NCI-H2227 treated with DMSO at 0.1 percent for 48 hours (cell line): ENCODE results near the gene CAMK2B.

Source experiments
- DNase-seq: peaks from one replicate; lab custom pipeline; 2025; lab: John Stamatoyannopoulos, UW

The CAMK2B gene

GRCh38 chr7:44274623-44274975 lies 50.8 kb downstream of the CAMK2B start:
- DNase-seq: no peak

GRCh38 chr7:44273681-44274622 lies 51.4 kb downstream of the CAMK2B start:
- DNase-seq: no peak

GRCh38 chr7:44272981-44273380 lies 52.4 kb downstream of the CAMK2B start:
- no peak for DNase-seq

GRCh38 chr7:44272456-44272855 lies 52.9 kb downstream of the CAMK2B start:
- DNase-seq: no peak

- no peak for DNase-seq
Observed at GRCh38 chr7:44269943-44270493, 55.4 kb downstream of the CAMK2B start.

GRCh38 chr7:44269417-44269816 lies 56.0 kb downstream of the CAMK2B start:
- DNase-seq: no peak

- DNase-seq: no peak
Observed at GRCh38 chr7:44268671-44269070, 56.7 kb downstream of the CAMK2B start.

GRCh38 chr7:44267719-44268421 lies 57.5 kb downstream of the CAMK2B start:
- peak; percentile 33 for DNase-seq

- no peak for DNase-seq
Observed at GRCh38 chr7:44267178-44267577, 58.2 kb downstream of the CAMK2B start.

GRCh38 chr7:44266526-44266925 lies 58.9 kb downstream of the CAMK2B start:
- no peak for DNase-seq

GRCh38 chr7:44265728-44266127 lies 59.7 kb downstream of the CAMK2B start:
- no peak for DNase-seq

- DNase-seq: no peak
Observed at GRCh38 chr7:44264221-44264931, 61.0 kb downstream of the CAMK2B start.

- DNase-seq: no peak
Observed at GRCh38 chr7:44263326-44264082, 61.9 kb downstream of the CAMK2B start.

GRCh38 chr7:44262031-44262430 lies 63.4 kb downstream of the CAMK2B start:
- DNase-seq: no peak

- no peak for DNase-seq
Observed at GRCh38 chr7:44261240-44261639, 64.2 kb downstream of the CAMK2B start.

GRCh38 chr7:44259547-44260457 lies 65.6 kb downstream of the CAMK2B start:
- DNase-seq: no peak

GRCh38 chr7:44258865-44259546 lies 66.4 kb downstream of the CAMK2B start:
- DNase-seq: no peak

- no peak for DNase-seq
Observed at GRCh38 chr7:44258423-44258760, 67.0 kb downstream of the CAMK2B start.

- peak; percentile 13 for DNase-seq
Observed at GRCh38 chr7:44257618-44258422, 67.6 kb downstream of the CAMK2B start.
